H1 (cell line): ENCODE measurements around the gene DIP2C. TPM values are rescaled to one million over a fixed set of nuclear protein-coding genes. Genes with fewer than 3 reads are reported as not detected.

Experiments used
- CTCF ChIA-PET: fragments of 300-600 bp; sonication (Branson Sonifier 250); formaldehyde crosslinking; loops from one replicate; lab custom pipeline; 2021; ENCODE audit not compliant: partially characterized antibody; lab: Charles Lee
- POLR2A ChIA-PET: fragments of 300-600 bp; sonication (Branson Sonifier 250); formaldehyde crosslinking; loops from one replicate; lab custom pipeline; 2021; ENCODE audit warnings: inconsistent platforms; ENCODE audit not compliant: partially characterized antibody; lab: Charles Lee
- DNase-seq, 2 experiments: peaks; one replicate each; pipeline versions ENCODE4 v3.0.0 to v3.0.0-alpha.2; 2010 to 2022; ENCODE audit warnings: low spot score in 2 of 2, low read depth in 1 of 2, mixed read lengths in 1 of 2
- FAIRE-seq: peaks from 2 replicates; lab custom pipeline; 2011; peaks lifted over from hg19 to GRCh38; lab: Jason Lieb, UNC
- H2AFZ ChIP-seq: 2 replicates; pipeline ENCODE4 v1.8.1; 2012; ENCODE audit warnings: low read length, inconsistent platforms
- H2AK5ac ChIP-seq: 2 replicates; pipeline ENCODE4 v1.6.1; 2013; ENCODE audit warnings: low read depth, low read length
- H2BK120ac ChIP-seq: replicated peaks from 2 replicates; pipeline ENCODE3; 2013; ENCODE audit warnings: low read depth, low read length, inconsistent platforms
- H2BK12ac ChIP-seq: 2 replicates; pipeline ENCODE4 v1.6.1; 2013; ENCODE audit warnings: low read depth, low read length
- H2BK15ac ChIP-seq: 2 replicates; pipeline ENCODE4 v1.6.1; 2013; ENCODE audit warnings: low read length
- H2BK20ac ChIP-seq: 2 replicates; pipeline ENCODE4 v1.6.1; 2013; ENCODE audit warnings: low read length
- H2BK5ac ChIP-seq: 2 replicates; pipeline ENCODE4 v1.6.1; 2013; ENCODE audit warnings: low read depth, low read length
- H3K14ac ChIP-seq: 2 replicates; pipeline ENCODE4 v1.6.1; 2013; ENCODE audit warnings: inconsistent platforms; ENCODE audit not compliant: insufficient read length
- H3K18ac ChIP-seq: 2 replicates; pipeline ENCODE4 v1.6.1; 2013; ENCODE audit warnings: low read length; ENCODE audit errors: extremely low read depth
- H3K23ac ChIP-seq: 2 replicates; pipeline ENCODE4 v1.6.1; 2013; ENCODE audit warnings: inconsistent platforms; ENCODE audit not compliant: insufficient read length
- H3K23me2 ChIP-seq: 2 replicates; pipeline ENCODE4 v1.6.1; 2013; ENCODE audit warnings: low read depth, low read length
- H3K27ac ChIP-seq: 2 replicates; pipeline ENCODE4 v1.6.1; 2011; ENCODE audit warnings: low read depth, low read length, inconsistent platforms
- H3K27me3 ChIP-seq, 4 experiments: replicated peaks in 1 of 4; 1 replicate in 1 of 4; 2 replicates in 3 of 4; pipeline versions ENCODE4 v1.6.1 to v1.8.1; 2011 to 2013; ENCODE audit warnings: low read length in 3 of 4, mild to moderate bottlenecking in 3 of 4, inconsistent platforms in 2 of 4, mixed read lengths in 2 of 4, moderate library complexity in 1 of 4; ENCODE audit not compliant: control insufficient read depth in 3 of 4, insufficient read depth in 3 of 4; ENCODE audit errors: extremely low read depth in 1 of 4
- H3K36me3 ChIP-seq, 4 experiments: 2 replicates each; pipeline versions ENCODE4 v1.6.1 to v1.8.1; 2011 to 2013; ENCODE audit warnings: mild to moderate bottlenecking in 4 of 4, low read length in 3 of 4, moderate library complexity in 2 of 4, control low read depth in 1 of 4, inconsistent platforms in 1 of 4; ENCODE audit not compliant: insufficient read depth in 4 of 4, control insufficient read depth in 2 of 4
- H3K4ac ChIP-seq: replicated peaks from 2 replicates; pipeline ENCODE3; 2013; ENCODE audit warnings: low read length, low read depth, mixed read lengths, inconsistent platforms; ENCODE audit not compliant: insufficient read length
- H3K4me1 ChIP-seq, 4 experiments: replicated peaks in 1 of 4; 1 replicate in 1 of 4; 2 replicates in 3 of 4; pipeline versions ENCODE4 v1.6.1 to v1.8.1; 2011 to 2013; ENCODE audit warnings: low read length in 3 of 4, inconsistent platforms in 2 of 4, mixed read lengths in 1 of 4; ENCODE audit not compliant: insufficient read depth in 4 of 4, control insufficient read depth in 3 of 4
- H3K4me2 ChIP-seq, 2 experiments: 2 replicates each; pipeline versions ENCODE4 v1.6.1 to v1.8.1; 2011 to 2013; ENCODE audit warnings: low read depth in 2 of 2, low read length in 2 of 2, control low read depth in 1 of 2, inconsistent platforms in 1 of 2, mild to moderate bottlenecking in 1 of 2; ENCODE audit not compliant: insufficient read depth in 1 of 2
- H3K4me3 ChIP-seq, 4 experiments: fragments of 200-600, 300-600 bp in 1 of 4; sonication (generic), shearing (Covaris generic), sonication (Bioruptor Twin) in 1 of 4; 2 replicates each; pipeline versions ENCODE4 v1.5.1 to v1.8.1; 2011 to 2016; ENCODE audit warnings: low read length in 4 of 4, low read depth in 3 of 4, control low read depth in 2 of 4, inconsistent platforms in 2 of 4, mild to moderate bottlenecking in 2 of 4, mixed read lengths in 1 of 4, moderate library complexity in 1 of 4; ENCODE audit not compliant: insufficient read depth in 2 of 4; ENCODE audit errors: extremely low read depth in 1 of 4
- H3K56ac ChIP-seq: replicated peaks from 2 replicates; pipeline ENCODE3; 2013; ENCODE audit warnings: low read depth, mild to moderate bottlenecking, mixed read lengths, low read length, inconsistent platforms; ENCODE audit not compliant: insufficient read length
- H3K79me1 ChIP-seq: 2 replicates; pipeline ENCODE4 v1.6.1; 2013; ENCODE audit warnings: low read depth, low read length, control low read depth
- H3K79me2 ChIP-seq, 2 experiments: 2 replicates each; pipeline versions ENCODE4 v1.6.1 to v1.8.1; 2012 to 2013; ENCODE audit warnings: low read length in 2 of 2, mild to moderate bottlenecking in 2 of 2, inconsistent platforms in 1 of 2; ENCODE audit not compliant: insufficient read depth in 2 of 2, control insufficient read depth in 1 of 2
- H3K9ac ChIP-seq, 4 experiments: replicated peaks in 1 of 4; 1 replicate in 1 of 4; 2 replicates in 3 of 4; pipeline versions ENCODE4 v1.6.1 to v1.8.1; 2011 to 2013; ENCODE audit warnings: low read depth in 3 of 4, low read length in 3 of 4, control low read depth in 2 of 4, mild to moderate bottlenecking in 2 of 4, moderate library complexity in 2 of 4, inconsistent platforms in 1 of 4; ENCODE audit errors: extremely low read depth in 1 of 4
- H3K9me3 ChIP-seq, 2 experiments: 2 replicates each; pipeline versions ENCODE4 v1.6.1 to v1.8.1; 2012 to 2013; ENCODE audit warnings: mild to moderate bottlenecking in 2 of 2, moderate library complexity in 2 of 2, control low read depth in 1 of 2, inconsistent platforms in 1 of 2, low read depth in 1 of 2, low read length in 1 of 2, mixed read lengths in 1 of 2; ENCODE audit not compliant: insufficient read depth in 2 of 2
- H4K20me1 ChIP-seq, 2 experiments: replicated peaks in 1 of 2; 2 replicates each; pipeline versions ENCODE3 to v1.8.1; 2011 to 2013; ENCODE audit warnings: inconsistent platforms in 2 of 2, low read length in 2 of 2, mild to moderate bottlenecking in 1 of 2; ENCODE audit not compliant: insufficient read depth in 2 of 2, control insufficient read depth in 1 of 2
- H4K5ac ChIP-seq: 2 replicates; pipeline ENCODE4 v1.6.1; 2013; ENCODE audit warnings: low read length, low read depth, mixed read lengths, inconsistent platforms; ENCODE audit not compliant: insufficient read length
- H4K8ac ChIP-seq: 2 replicates; pipeline ENCODE4 v1.8.0; 2013; ENCODE audit warnings: mild to moderate bottlenecking, moderate library complexity, low read length, inconsistent platforms; ENCODE audit not compliant: insufficient read depth; ENCODE audit errors: extremely low read depth
- H4K91ac ChIP-seq: replicated peaks from 2 replicates; pipeline ENCODE3; 2013; ENCODE audit warnings: low read length, mixed read lengths, inconsistent platforms; ENCODE audit not compliant: insufficient read length
- BACH1 ChIP-seq: IDR thresholded peaks from 2 replicates; pipeline ENCODE4 v1.6.1; 2012; ENCODE audit warnings: low read length, improper control_type of control experiment
- CHD1 ChIP-seq: IDR thresholded peaks from 2 replicates; pipeline ENCODE4 v1.6.1; 2012; ENCODE audit warnings: low read depth, low read length, improper control_type of control experiment
- CREB1 ChIP-seq: IDR thresholded peaks from 2 replicates; pipeline ENCODE4 v1.6.1; 2012; ENCODE audit warnings: inconsistent platforms
- CTBP2 ChIP-seq: IDR thresholded peaks from 2 replicates; pipeline ENCODE4 v1.7.0; 2011; ENCODE audit warnings: borderline replicate concordance, mild to moderate bottlenecking, moderate library complexity, mixed read lengths, low read length; ENCODE audit not compliant: insufficient read depth, insufficient read length
- EP300 ChIP-seq, 2 experiments: IDR thresholded peaks; 1 replicate in 1 of 2; 2 replicates in 1 of 2; pipeline ENCODE4 v1.6.1; 2011 to 2012; ENCODE audit warnings: low read depth in 2 of 2, low read length in 2 of 2, mild to moderate bottlenecking in 2 of 2, borderline replicate concordance in 1 of 2, inconsistent platforms in 1 of 2, moderate library complexity in 1 of 2
- HDAC2 ChIP-seq, 2 experiments: fragments of 300-600 bp in 1 of 2; sonication (generic) in 1 of 2; IDR thresholded peaks; 2 replicates each; pipeline ENCODE4 v1.6.1; 2011 to 2012; ENCODE audit warnings: low read depth in 2 of 2, low read length in 2 of 2, mild to moderate bottlenecking in 2 of 2, moderate library complexity in 2 of 2, borderline replicate concordance in 1 of 2, inconsistent platforms in 1 of 2
- KDM4A ChIP-seq: IDR thresholded peaks from one replicate; pipeline ENCODE4 v1.7.1; 2012; ENCODE audit warnings: low read depth, mild to moderate bottlenecking, moderate library complexity, low read length, inconsistent platforms; ENCODE audit not compliant: severe bottlenecking
- NANOG ChIP-seq: IDR thresholded peaks from 2 replicates; pipeline ENCODE4 v1.6.1; 2011; ENCODE audit warnings: low read length, low read depth, mild to moderate bottlenecking, inconsistent platforms; ENCODE audit not compliant: insufficient read depth, poor library complexity, severe bottlenecking
- POLR2AphosphoS5 ChIP-seq: IDR thresholded peaks from 2 replicates; pipeline ENCODE4 v1.6.1; 2011; ENCODE audit warnings: low read depth, low read length
- TAF1 ChIP-seq: IDR thresholded peaks from 2 replicates; pipeline ENCODE4 v1.6.1; 2011; ENCODE audit warnings: mild to moderate bottlenecking, low read depth, low read length
- TCF12 ChIP-seq: IDR thresholded peaks from 2 replicates; pipeline ENCODE4 v1.6.1; 2011; ENCODE audit warnings: low read depth, mild to moderate bottlenecking, low read length
- WGBS, 2 experiments: shearing (Covaris generic) in 1 of 2; methylation state at CpG; one replicate each; pipeline versions ENCODE4 v1.1.6 to v1.1.7; 2013 to 2015; ENCODE audit warnings: low lambda C conversion rate in 2 of 2, mixed read lengths in 2 of 2, inconsistent platforms in 1 of 2, low coverage in 1 of 2, missing lambda C conversion rate in 1 of 2; ENCODE audit not compliant: insufficient replicate concordance in 2 of 2, insufficient coverage in 1 of 2, insufficient read length in 1 of 2; ENCODE audit errors: extremely low coverage in 1 of 2, missing lambda C conversion rate in 1 of 2; 5-methylcytosine and 5-hydroxymethylcytosine counted together
- polyA plus RNA-seq, 7 experiments: library from polyadenylated mRNA; depleted of rRNA in 3 of 7; stranded (reverse) in 5 of 7; unstranded in 2 of 7; fragments of >200 nt in 5 of 7; fragments of 200-250 nt in 2 of 7; gene quantifications; 1 replicate in 5 of 7; 2 replicates in 1 of 7; 4 replicates in 1 of 7; pipeline versions ENCODE4 v1.2.1 to v1.2.3, GENCODE V29; 2011 to 2013; ENCODE audit warnings: missing spikeins in 2 of 7, mixed read lengths in 2 of 7
- total RNA-seq: library from RNA; stranded (reverse); fragmentation: NEBNext Ultra II Directional; extraction: Animal tissue kit (Norgen Biotek cat#: 25700); gene quantifications from 2 replicates; pipeline ENCODE4 v1.2.1, GENCODE V29; 2021
- TF ChIP-seq, protein P1 (sequence below): IDR thresholded peaks from 2 replicates; pipeline ENCODE4 v1.6.1; 2011; ENCODE audit warnings: low read length, improper control_type of control experiment

Gene DIP2C
- total and polyA plus RNA-seq, 2 of the 8 experiments (the other 6 are each of a cell fraction or from before 2014, with no cell fraction given) = 3.8 to 9.3 TPM

DNA sequence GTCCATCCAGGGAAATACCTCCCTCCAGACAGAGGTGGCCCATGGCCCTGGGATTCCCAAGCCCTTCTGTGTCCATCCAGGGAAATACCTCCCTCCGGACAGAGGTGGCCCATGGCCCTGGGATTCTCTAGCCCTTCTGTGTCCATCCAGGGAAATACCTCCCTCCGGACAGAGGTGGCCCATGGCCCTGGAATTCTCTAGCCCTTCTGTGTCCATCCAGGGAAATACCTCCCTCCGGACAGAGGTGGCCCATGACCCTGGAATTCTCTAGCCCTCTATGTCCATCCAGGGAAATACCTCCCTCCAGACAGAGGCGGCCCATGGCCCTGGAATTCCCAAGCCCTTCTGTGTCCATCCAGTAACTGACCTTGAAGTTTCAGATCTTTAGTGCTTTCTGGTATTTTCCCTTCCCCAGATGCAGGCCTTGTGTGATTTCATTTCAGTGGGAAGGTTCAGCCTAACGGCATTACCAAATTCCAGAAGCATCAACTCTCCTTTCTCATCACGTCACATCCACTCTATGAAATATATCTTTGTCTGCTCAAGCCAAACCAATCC, 28.8 kb upstream of the DIP2C start:
- CTCF ChIA-PET = no interaction called here
- no peak overlapping the region for H2AK5ac ChIP-seq
- peaks cover 10 to 12% of the 10 kb centered on the region in 2 experiments for H3K9me3 ChIP-seq
- H3K79me1 ChIP-seq = no peaks in the 10 kb centered on the region
- H3K27ac ChIP-seq = no peak overlapping the region
- H4K8ac ChIP-seq = no peak overlapping the region
- H2BK20ac ChIP-seq = no peak overlapping the region
- no peak overlapping the region for H2BK12ac ChIP-seq
- H3K79me2 ChIP-seq = no peaks in the 10 kb centered on the region
- no peak overlapping the region for H3K4me3 ChIP-seq
- H4K20me1 ChIP-seq = no peaks in the 10 kb centered on the region
- no peak overlapping the region for H3K4me2 ChIP-seq
- H3K23me2 ChIP-seq = no peaks in the 10 kb centered on the region
- H3K9ac ChIP-seq = no peak overlapping the region
- 89% methylated on average over 3 of the region's 6 CpGs; no CpG with 5 or more reads in 1 of the 2 experiments for WGBS, 2 experiments
- H3K23ac ChIP-seq = no peak overlapping the region
- no peak overlapping the region for H2BK15ac ChIP-seq
- H2BK120ac ChIP-seq = no peak overlapping the region
- no peak overlapping the region for H3K14ac ChIP-seq
- H3K4me1 ChIP-seq = no peaks in the 10 kb centered on the region
- H3K27me3 ChIP-seq = no peaks in the 10 kb centered on the region
- POLR2A ChIA-PET = no interaction called here
- H3K4ac ChIP-seq = no peak overlapping the region
- H2BK5ac ChIP-seq = no peak overlapping the region
- DNase-seq (no peak), FAIRE-seq (no peak)
- TF ChIP-seq KDM4A = no peak
- no peak for TF ChIP-seq TAF1
- TF ChIP-seq CTBP2 = no peak
- TF ChIP-seq CREB1 = no peak
- TF ChIP-seq, protein P1, sequence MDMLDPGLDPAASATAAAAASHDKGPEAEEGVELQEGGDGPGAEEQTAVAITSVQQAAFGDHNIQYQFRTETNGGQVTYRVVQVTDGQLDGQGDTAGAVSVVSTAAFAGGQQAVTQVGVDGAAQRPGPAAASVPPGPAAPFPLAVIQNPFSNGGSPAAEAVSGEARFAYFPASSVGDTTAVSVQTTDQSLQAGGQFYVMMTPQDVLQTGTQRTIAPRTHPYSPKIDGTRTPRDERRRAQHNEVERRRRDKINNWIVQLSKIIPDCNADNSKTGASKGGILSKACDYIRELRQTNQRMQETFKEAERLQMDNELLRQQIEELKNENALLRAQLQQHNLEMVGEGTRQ = no peak
- no peak for TF ChIP-seq POLR2AphosphoS5
- TF ChIP-seq BACH1 = no peak
- no peak for TF ChIP-seq EP300 (IDR thresholded peaks at IDR 0.05; ENCODE audit: borderline replicate concordance in 1 of 2, low read depth in 2 of 2, low read length in 2 of 2)
- no peak for TF ChIP-seq HDAC2 (IDR thresholded peaks at IDR 0.05; ENCODE audit: borderline replicate concordance in 1 of 2, low read depth in 2 of 2, low read length in 2 of 2)
- TF ChIP-seq TCF12 = no peak
- TF ChIP-seq NANOG = no peak
- TF ChIP-seq CHD1 = no peak
- H2AFZ ChIP-seq = no peak overlapping the region
- no peak overlapping the region for H3K18ac ChIP-seq
- no peak overlapping the region for H3K56ac ChIP-seq
- H4K5ac ChIP-seq = no peak overlapping the region
- H3K36me3 ChIP-seq = no peaks in the 10 kb centered on the region
- H4K91ac ChIP-seq = no peak overlapping the region
